GM12891 (cell line): Measurements from ENCODE around the gene TBL1XR1.
"Not testable (repeated sequence)": the region's sequence is repeated elsewhere in the genome, so short reads cannot be mapped to it uniquely, and the experiment has no call there.

ENCODE experiments used
- POLR2A ChIP-seq: IDR thresholded peaks from 2 replicates; pipeline ENCODE4 v1.6.1; 2011; ENCODE audit warnings: low read depth, low read length, control low read depth
- POLR2AphosphoS5 ChIP-seq: IDR thresholded peaks from 2 replicates; pipeline ENCODE4 v1.6.1; 2011; ENCODE audit warnings: low read depth, low read length, control low read depth
- POU2F2 ChIP-seq: IDR thresholded peaks from 2 replicates; pipeline ENCODE4 v1.6.1; 2011; ENCODE audit warnings: low read depth, mild to moderate bottlenecking, control low read depth, low read length, moderate library complexity
- SPI1 ChIP-seq: IDR thresholded peaks from 2 replicates; pipeline ENCODE4 v1.6.1; 2011; ENCODE audit warnings: low read depth, low read length, control low read depth
- TAF1 ChIP-seq: IDR thresholded peaks from 2 replicates; pipeline ENCODE4 v1.6.1; 2011; ENCODE audit warnings: low read depth, low read length, control low read depth

GRCh38 chr3:177000159-177000558 is 197.1 kb downstream of the TBL1XR1 start:
- not testable (repeated sequence) for TF ChIP-seq SPI1, POLR2AphosphoS5, POLR2A, POU2F2, TAF1
